ENCODE data around the gene RETREG3. TPM values are rescaled to one million over a fixed set of nuclear protein-coding genes. Genes with fewer than 3 reads are reported as not detected.

The RETREG3 gene
- total and polyA plus RNA-seq, 2 of the 13 experiments (the other 11 are each of a cell fraction or from before 2014, with no cell fraction given): 47.0 to 55.8 TPM

DNA sequence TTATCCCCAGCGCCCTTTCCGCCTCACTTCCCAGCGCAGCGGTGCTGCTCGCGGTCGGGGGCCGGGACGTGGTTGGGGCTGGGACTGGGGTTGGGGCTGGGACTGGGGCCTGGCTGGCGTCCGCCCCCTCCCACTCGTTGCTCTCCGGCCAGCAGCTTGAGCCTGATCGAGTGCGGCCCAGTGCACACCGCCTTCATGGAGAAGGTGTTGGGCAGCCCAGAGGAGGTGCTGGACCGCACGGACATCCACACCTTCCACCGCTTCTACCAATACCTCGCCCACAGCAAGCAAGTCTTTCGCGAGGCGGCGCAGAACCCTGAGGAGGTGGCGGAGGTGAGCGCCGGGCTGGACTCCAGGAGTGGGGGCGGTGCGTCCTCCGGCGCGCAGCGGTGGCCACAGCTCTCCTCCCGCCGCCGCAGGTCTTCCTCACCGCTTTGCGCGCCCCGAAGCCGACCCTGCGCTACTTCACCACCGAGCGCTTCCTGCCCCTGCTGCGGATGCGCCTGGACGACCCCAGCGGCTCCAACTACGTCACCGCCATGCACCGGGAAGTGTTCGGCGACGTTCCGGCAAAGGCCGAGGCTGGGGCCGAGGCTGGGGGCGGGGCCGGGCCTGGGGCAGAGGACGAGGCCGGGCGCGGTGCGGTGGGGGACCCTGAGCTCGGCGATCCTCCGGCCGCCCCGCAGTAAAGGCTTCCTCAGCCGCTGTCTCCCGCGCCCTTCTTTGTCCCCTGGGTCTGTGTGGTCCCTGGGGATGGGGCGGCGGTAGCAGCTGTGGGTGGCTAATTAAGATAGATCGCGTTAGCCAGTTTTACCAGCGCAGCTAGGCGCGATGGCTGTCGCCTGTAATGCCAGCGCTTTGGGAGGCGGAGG lies 54.7 kb downstream of the RETREG3 start (continued):
- TF ChIP-seq KDM5B (CRISPR knock-in tag; IDR thresholded peaks at IDR 0.05; ENCODE audit: borderline replicate concordance) (peak; percentile 93), ZNF569 (CRISPR knock-in tag; IDR thresholded peaks at IDR 0.05; ENCODE audit: borderline replicate concordance) (no peak), PHF21A (CRISPR knock-in tag; IDR thresholded peaks at IDR 0.05) (peak; percentile 90), NCOA1 (CRISPR knock-in tag; IDR thresholded peaks at IDR 0.05) (peak; percentile 91), NFYB (CRISPR knock-in tag; IDR thresholded peaks at IDR 0.05) (no peak; the same call in none of the 2 replicates), RXRB (CRISPR knock-in tag; IDR thresholded peaks at IDR 0.05; ENCODE audit: borderline replicate concordance) (peak; percentile 75), ZBTB7A (CRISPR knock-in tag; IDR thresholded peaks at IDR 0.05) (peak; percentile 79; the same call in 1 of the 2 replicates), TOPORS (CRISPR knock-in tag; IDR thresholded peaks at IDR 0.05) (no peak; the same call in 1 of the 2 replicates), CEBPB (IDR thresholded peaks at IDR 0.05; ENCODE audit: borderline replicate concordance, low read depth, low read length) (no peak), STAG1 (CRISPR knock-in tag; IDR thresholded peaks at IDR 0.05) (no peak), CREB1 (IDR thresholded peaks at IDR 0.05) (peak; percentile 90), CREB1 (CRISPR knock-in tag; IDR thresholded peaks at IDR 0.05) (peak; percentile 92), MAFK (conservative IDR thresholded peaks at IDR 0.05 in 1 of 2, IDR thresholded peaks at IDR 0.05 in 1 of 2; ENCODE audit: low read length in 2 of 2) (no peak), RFX3 (CRISPR knock-in tag; IDR thresholded peaks at IDR 0.05) (no peak), ZNF256 (CRISPR knock-in tag; conservative IDR thresholded peaks at IDR 0.05) (peak; percentile 69; the same call in 1 of the 2 replicates), ZNF124 (CRISPR knock-in tag; IDR thresholded peaks at IDR 0.05) (peak; percentile 68; the same call in 1 of the 2 replicates), CBX1 (IDR thresholded peaks at IDR 0.05; ENCODE audit: low read depth) (peak; percentile 74), ELF1 (CRISPR knock-in tag; IDR thresholded peaks at IDR 0.05) (peak; percentile 93), CENPT (CRISPR knock-in tag; IDR thresholded peaks at IDR 0.05; ENCODE audit: low read depth) (peak; percentile 89; the same call in 1 of the 2 replicates)
- TF ChIP-seq, protein P1, sequence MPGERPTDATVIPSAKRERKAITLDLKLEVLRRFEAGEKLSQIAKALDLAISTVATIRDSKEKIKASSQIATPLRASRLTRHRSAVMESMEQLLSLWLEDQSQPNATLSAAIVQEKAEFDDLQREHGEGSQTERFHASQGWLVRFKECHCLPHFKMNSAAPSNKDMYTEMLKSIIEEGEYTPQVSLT (CRISPR knock-in tag; IDR thresholded peaks at IDR 0.05; ENCODE audit: borderline replicate concordance, low read depth): no peak
- TF ChIP-seq, protein P2, sequence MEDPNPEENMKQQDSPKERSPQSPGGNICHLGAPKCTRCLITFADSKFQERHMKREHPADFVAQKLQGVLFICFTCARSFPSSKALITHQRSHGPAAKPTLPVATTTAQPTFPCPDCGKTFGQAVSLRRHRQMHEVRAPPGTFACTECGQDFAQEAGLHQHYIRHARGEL (CRISPR knock-in tag; IDR thresholded peaks at IDR 0.05): peak; percentile 95; the same call in 1 of the 2 replicates
- TF ChIP-seq, protein P3, sequence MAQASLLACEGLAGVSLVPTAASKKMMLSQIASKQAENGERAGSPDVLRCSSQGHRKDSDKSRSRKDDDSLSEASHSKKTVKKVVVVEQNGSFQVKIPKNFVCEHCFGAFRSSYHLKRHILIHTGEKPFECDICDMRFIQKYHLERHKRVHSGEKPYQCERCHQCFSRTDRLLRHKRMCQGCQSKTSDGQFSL (CRISPR knock-in tag; IDR thresholded peaks at IDR 0.05): 0 out of 2 replicates have a peak, but pooled peaks have one; percentile 35
- TF ChIP-seq, protein P4, sequence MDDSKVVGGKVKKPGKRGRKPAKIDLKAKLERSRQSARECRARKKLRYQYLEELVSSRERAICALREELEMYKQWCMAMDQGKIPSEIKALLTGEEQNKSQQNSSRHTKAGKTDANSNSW (CRISPR knock-in tag; IDR thresholded peaks at IDR 0.05; ENCODE audit: borderline replicate concordance): no peak
- TF ChIP-seq, protein P5, sequence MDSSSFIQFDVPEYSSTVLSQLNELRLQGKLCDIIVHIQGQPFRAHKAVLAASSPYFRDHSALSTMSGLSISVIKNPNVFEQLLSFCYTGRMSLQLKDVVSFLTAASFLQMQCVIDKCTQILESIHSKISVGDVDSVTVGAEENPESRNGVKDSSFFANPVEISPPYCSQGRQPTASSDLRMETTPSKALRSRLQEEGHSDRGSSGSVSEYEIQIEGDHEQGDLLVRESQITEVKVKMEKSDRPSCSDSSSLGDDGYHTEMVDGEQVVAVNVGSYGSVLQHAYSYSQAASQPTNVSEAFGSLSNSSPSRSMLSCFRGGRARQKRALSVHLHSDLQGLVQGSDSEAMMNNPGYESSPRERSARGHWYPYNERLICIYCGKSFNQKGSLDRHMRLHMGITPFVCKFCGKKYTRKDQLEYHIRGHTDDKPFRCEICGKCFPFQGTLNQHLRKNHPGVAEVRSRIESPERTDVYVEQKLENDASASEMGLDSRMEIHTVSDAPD (CRISPR knock-in tag; IDR thresholded peaks at IDR 0.05): no peak
- TF ChIP-seq, protein P6, sequence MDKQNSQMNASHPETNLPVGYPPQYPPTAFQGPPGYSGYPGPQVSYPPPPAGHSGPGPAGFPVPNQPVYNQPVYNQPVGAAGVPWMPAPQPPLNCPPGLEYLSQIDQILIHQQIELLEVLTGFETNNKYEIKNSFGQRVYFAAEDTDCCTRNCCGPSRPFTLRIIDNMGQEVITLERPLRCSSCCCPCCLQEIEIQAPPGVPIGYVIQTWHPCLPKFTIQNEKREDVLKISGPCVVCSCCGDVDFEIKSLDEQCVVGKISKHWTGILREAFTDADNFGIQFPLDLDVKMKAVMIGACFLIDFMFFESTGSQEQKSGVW (CRISPR knock-in tag; IDR thresholded peaks at IDR 0.05; ENCODE audit: borderline replicate concordance): no peak
- TF ChIP-seq, protein P7, sequence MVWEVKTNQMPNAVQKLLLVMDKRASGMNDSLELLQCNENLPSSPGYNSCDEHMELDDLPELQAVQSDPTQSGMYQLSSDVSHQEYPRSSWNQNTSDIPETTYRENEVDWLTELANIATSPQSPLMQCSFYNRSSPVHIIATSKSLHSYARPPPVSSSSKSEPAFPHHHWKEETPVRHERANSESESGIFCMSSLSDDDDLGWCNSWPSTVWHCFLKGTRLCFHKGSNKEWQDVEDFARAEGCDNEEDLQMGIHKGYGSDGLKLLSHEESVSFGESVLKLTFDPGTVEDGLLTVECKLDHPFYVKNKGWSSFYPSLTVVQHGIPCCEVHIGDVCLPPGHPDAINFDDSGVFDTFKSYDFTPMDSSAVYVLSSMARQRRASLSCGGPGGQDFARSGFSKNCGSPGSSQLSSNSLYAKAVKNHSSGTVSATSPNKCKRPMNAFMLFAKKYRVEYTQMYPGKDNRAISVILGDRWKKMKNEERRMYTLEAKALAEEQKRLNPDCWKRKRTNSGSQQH (CRISPR knock-in tag; IDR thresholded peaks at IDR 0.05; ENCODE audit: low read depth): peak; percentile 92

Data from HepG2 (cell line).